Measurements from ENCODE around the gene FBXL7.

FBXL7 gene

GRCh38 chr5:15757619-15758018 lies 257.6 kb downstream of the FBXL7 start:
- no peak for DNase-seq (ENCODE audit: low read depth, low spot score)

GRCh38 chr5:15762668-15763067 lies 262.7 kb downstream of the FBXL7 start:
- no peak for DNase-seq (ENCODE audit: low read depth, low spot score)

DNA sequence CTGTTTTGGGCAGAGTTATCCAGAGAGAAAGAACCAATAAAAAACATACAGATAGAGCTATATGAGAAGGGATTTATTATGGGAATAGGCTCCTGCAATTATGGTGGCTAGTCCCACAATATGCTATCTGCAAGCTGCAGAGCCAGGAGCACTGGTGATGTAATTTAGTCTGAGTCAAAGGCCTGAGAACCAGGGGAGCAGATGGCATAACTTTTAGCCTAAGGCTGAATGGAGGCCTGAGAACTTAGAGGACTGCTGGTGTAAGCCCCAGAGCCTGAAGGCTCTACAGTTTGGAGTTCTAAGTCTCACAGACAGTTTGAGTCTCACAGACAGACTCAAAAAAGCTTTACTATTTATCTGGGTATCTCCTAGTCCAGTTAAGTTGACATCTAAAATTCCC lies 263.8 kb downstream of the FBXL7 start:
- peak; percentile 10 for DNase-seq (ENCODE audit: low read depth, low spot score)

DNA sequence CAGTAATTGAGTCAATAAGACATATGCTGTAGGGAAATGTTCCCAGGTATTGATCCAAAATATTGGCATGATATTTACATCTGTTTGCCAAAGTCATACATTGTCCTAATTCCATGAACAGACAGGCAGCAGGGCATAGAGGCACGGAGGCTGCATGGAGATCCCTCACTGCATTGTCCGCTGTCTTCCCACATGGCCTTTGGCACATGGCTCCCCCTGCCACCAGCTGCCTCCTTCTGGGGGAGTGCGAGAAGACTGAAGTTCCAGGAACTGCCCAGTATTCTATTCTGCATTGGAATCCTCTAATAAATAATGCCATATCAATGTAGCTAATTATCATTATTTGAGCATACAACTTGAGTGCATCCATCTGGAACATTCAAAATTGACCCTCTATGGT lies 269.0 kb downstream of the FBXL7 start:
- no peak for DNase-seq (ENCODE audit: low read depth, low spot score)

- DNase-seq (ENCODE audit: low read depth, low spot score): no peak
These were observed 272.2 kb downstream of the FBXL7 start for GRCh38 chr5:15772131-15772530.

DNA sequence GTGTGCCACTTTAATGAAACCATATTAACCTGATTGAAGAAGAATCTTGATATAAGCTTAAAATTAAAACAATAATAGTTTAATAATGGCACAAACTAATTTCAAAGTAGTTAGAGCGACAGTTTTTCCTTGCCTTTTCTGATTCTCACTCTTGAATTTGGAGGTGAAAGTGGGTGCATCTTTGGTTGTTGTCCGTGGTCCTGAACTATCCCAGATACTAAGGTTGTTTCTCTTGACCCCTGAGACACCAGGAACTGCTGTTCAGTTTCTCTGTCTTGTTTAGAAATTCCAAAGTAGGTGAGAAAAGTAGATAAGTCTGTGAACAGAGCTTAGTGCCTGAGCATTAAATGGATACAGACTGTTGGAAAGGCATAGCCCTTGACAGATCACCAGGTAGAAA lies 274.7 kb downstream of the FBXL7 start:
- no peak for DNase-seq (ENCODE audit: low read depth, low spot score)

- no peak for DNase-seq (ENCODE audit: low read depth, low spot score)
These were observed 276.4 kb downstream of the FBXL7 start for GRCh38 chr5:15776346-15776745.

GRCh38 chr5:15783734-15784133 lies 283.8 kb downstream of the FBXL7 start:
- DNase-seq (ENCODE audit: low read depth, low spot score): no peak

- no peak for DNase-seq (ENCODE audit: low read depth, low spot score)
These were observed 285.6 kb downstream of the FBXL7 start for GRCh38 chr5:15785531-15785981.

DNA sequence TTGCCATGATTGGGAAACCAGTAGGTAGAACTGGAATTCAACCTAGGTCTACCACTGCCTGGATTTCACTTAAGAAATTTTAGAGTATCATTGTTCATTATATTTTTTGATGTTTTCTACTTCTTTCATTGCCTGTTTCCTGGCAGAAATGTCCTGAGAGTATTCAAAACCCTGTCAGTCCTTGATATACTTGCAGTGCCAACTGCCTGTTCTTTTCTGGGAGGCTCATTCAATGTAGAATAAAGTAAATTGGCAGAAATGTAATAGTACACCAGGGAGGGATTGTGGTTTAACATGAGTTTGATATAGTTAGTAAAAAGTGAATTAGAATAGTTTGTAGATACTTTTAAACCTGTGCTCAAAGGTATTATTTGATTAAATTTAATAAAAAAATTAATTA lies 286.3 kb downstream of the FBXL7 start:
- no peak for DNase-seq (ENCODE audit: low read depth, low spot score)

DNA sequence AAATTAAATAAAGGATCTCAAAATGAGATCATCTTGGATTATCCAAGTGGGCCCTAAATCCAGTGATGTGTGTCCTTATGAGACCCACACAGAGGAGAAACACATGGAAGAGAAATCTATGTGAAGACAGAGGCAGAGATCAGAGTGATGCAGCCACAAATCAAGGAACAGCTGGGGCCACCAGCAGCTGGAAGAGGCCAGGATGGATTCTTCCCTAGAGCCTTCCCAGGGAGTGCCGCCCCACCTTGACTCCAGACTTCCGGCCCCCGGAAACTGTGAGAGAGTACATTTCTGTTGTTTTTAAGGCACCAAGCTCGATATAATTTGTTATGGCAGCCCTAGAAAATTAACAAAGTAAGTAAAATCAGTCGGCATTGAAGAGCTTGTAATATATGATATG lies 286.9 kb downstream of the FBXL7 start:
- DNase-seq (ENCODE audit: low read depth, low spot score): no peak

GRCh38 chr5:15787681-15788080 lies 287.7 kb downstream of the FBXL7 start:
- no peak for DNase-seq (ENCODE audit: low read depth, low spot score)

GRCh38 chr5:15789642-15790041 lies 289.7 kb downstream of the FBXL7 start:
- DNase-seq (ENCODE audit: low read depth, low spot score): no peak

- DNase-seq (ENCODE audit: low read depth, low spot score): no peak
These were observed 290.6 kb downstream of the FBXL7 start for GRCh38 chr5:15790446-15791018.

- DNase-seq (ENCODE audit: low read depth, low spot score): no peak
These were observed 291.3 kb downstream of the FBXL7 start for GRCh38 chr5:15791274-15791673.

DNA sequence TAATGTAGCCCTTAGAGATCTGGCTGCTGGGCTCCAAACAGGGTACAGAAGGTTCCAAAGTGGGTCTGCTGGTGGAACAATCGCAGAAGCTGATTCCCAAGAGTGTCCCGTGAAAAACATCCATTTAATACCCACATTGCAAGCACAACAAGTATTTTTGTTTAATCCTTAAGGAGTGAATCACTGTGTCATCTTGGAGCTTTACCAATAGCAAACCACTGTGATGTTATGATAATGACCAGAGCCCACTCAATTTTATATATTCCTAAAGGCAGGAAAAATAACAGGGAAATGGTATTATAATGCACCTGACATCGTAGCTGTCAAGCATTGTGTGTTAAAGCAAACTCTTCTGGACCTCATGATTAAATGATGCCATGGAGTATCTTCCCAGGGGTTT lies 291.9 kb downstream of the FBXL7 start:
- no peak for DNase-seq (ENCODE audit: low read depth, low spot score)

- no peak for DNase-seq (ENCODE audit: low read depth, low spot score)
These were observed 294.3 kb downstream of the FBXL7 start for GRCh38 chr5:15794052-15794985.

DNA sequence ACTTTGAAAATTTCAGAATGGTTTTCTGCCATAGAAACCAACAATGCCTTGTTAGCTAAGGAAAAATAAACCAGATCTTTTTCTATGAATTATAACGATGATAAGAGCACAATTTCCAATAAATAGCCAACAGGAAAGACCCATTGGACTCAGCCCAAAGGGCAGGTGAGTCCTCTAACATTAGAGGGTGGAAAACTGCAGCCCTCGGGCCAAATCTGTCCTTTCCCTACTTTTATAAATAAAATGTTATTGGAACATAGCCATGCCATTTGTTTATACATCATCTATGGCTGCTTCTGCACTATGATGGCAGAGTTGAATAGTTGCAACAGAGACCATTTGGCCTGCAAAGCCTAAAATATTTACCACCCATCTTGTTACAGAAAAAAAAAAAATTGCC lies 296.1 kb downstream of the FBXL7 start:
- no peak for DNase-seq (ENCODE audit: low read depth, low spot score)

DNA sequence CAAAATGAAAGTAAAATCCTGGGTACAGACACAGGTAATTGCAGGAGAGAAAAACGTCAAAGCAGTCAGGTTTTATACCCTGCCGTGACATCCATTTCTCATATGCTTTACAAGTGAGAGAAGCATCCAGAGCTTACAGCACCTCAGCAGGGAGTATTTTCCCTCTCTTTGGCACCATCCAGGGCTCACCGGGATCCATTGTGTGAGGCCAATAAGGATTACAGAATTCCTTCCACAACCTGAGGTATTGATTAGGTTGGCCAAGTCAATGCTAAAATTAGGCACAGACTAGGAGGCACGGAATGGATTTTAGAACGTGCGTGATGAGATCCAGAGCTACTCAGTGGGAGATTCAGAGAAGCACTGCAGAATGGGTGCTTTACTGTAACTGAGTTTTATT lies 296.6 kb downstream of the FBXL7 start:
- DNase-seq (ENCODE audit: low read depth, low spot score): no peak

DNA sequence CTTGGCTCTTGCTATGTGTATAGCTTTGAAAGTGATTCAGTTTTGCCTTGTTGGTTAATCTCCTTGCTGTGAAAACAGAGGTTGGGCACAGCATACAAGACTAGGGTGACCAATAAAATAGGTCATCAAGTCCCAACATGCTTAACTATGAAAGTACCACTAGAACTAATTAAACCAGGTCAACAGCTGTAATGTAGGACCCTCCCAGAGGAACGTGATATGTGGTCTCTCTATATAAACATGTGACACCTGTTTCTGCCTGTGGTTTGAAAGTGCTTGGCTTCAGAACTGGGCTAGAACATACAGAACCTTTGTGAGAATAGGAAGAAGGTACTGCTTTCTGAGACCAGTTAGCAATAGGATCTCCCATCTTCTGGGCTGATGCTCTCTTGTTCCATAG lies 297.1 kb downstream of the FBXL7 start:
- no peak for DNase-seq (ENCODE audit: low read depth, low spot score)

- DNase-seq (ENCODE audit: low read depth, low spot score): no peak
These were observed 298.0 kb downstream of the FBXL7 start for GRCh38 chr5:15798006-15798405.

DNA sequence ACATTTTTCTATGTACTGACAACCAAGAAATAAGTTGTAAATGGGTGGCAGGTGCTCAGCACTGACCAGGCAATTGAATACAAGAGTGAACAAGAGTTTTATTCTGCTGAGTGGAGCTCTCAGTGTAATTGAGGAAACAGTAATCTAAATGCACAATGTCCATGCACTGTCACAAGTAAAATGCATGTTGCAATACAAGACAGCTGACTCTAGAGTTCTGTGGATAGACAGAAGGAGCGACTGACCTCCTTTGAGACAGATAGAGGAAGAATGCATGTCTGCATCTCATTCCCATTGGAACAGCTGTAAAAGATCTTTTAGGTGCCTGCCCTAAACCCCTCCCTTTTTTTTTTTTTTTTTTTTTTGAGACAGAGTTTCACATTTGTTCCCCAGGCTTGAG lies 299.0 kb downstream of the FBXL7 start:
- DNase-seq (ENCODE audit: low read depth, low spot score): no peak

- no peak for DNase-seq (ENCODE audit: low read depth, low spot score)
These were observed 299.6 kb downstream of the FBXL7 start for GRCh38 chr5:15799612-15800011.
